LNCaP clone FGC (cell line): ENCODE data around the gene EXO5.

Experiments
- DNase-seq: peaks from one replicate; pipeline ENCODE4 v3.0.0-alpha.2; 2011; ENCODE audit warnings: low read depth
- H3K4me3 ChIP-seq: 2 replicates; pipeline ENCODE4 v1.5.1; 2011; ENCODE audit warnings: mild to moderate bottlenecking, low read depth, low read length, control low read depth
- CTCF ChIP-seq: IDR thresholded peaks from 2 replicates; pipeline ENCODE4 v1.5.1; 2012; ENCODE audit warnings: mild to moderate bottlenecking; ENCODE audit not compliant: control insufficient read depth, insufficient read depth; ENCODE audit errors: extremely low read depth

EXO5 gene

GRCh38 chr1:40508375-40509341, at the start of gene EXO5:
Gene EXO5, plus strand, starts transcription at chr1:40508767. Its CDS starts 5,778 bp downstream, at chr1:40514545.
- peak; percentile 30 for DNase-seq

GRCh38 chr1:40462956-40463590, 45.5 kb upstream of the EXO5 start:
- no peak overlapping the region for H3K4me3 ChIP-seq
- DNase-seq: no peak
- no peak for TF ChIP-seq CTCF

More at GRCh38 chr1:40508375-40509341, at the start of gene EXO5:
- H3K4me3 ChIP-seq: peak within 1 kb of the TSS; percentile 74
- no peak for TF ChIP-seq CTCF

GRCh38 chr1:40469327-40469726, 39.2 kb upstream of the EXO5 start:
- TF ChIP-seq CTCF: no peak
- no peak overlapping the region for H3K4me3 ChIP-seq
- no peak for DNase-seq

GRCh38 chr1:40475268-40475667, 33.3 kb upstream of the EXO5 start:
- H3K4me3 ChIP-seq: no peak overlapping the region
- no peak for DNase-seq
- no peak for TF ChIP-seq CTCF

- no peak for TF ChIP-seq CTCF
- DNase-seq: no peak
- H3K4me3 ChIP-seq: no peak within 1 kb of the TSS
These were observed 31.5 kb upstream of the EXO5 start, which contains the start of gene ZFP69 for GRCh38 chr1:40476924-40477677. Gene ZFP69, plus strand, starts transcription at chr1:40477290. Its CDS starts 2,072 bp downstream, at chr1:40479362.

- H3K4me3 ChIP-seq: no peak overlapping the region
- DNase-seq: no peak
- no peak for TF ChIP-seq CTCF
These were observed 30.9 kb upstream of the EXO5 start for GRCh38 chr1:40477678-40478053.
